Measurements from ENCODE around the gene DIRAS2.
"Not testable (repeated sequence)": the region's sequence is repeated elsewhere in the genome, so short reads cannot be mapped to it uniquely, and the experiment has no call there.

DIRAS2 gene

GRCh38 chr9:90658783-90659182, 16.2 kb upstream of the DIRAS2 start:
- no peak overlapping the region for H3K4me3 ChIP-seq (ENCODE audit: low read length)
- no peak for DNase-seq (ENCODE audit: low read depth)
- no peak for TF ChIP-seq CTCF (IDR thresholded peaks at IDR 0.05; ENCODE audit: insufficient read depth, low read depth, low read length, missing control alignments)

- H3K4me3 ChIP-seq (ENCODE audit: low read length) = no peak overlapping the region
- TF ChIP-seq CTCF (IDR thresholded peaks at IDR 0.05; ENCODE audit: insufficient read depth, low read depth, low read length, missing control alignments) = no peak
- no peak for DNase-seq (ENCODE audit: low read depth)
These were observed 15.6 kb upstream of the DIRAS2 start for GRCh38 chr9:90658181-90658580.

GRCh38 chr9:90656876-90657275, 14.3 kb upstream of the DIRAS2 start:
- not testable (repeated sequence) for DNase-seq (ENCODE audit: low read depth); H3K4me3 ChIP-seq (ENCODE audit: low read length)

GRCh38 chr9:90651246-90651645, 8.6 kb upstream of the DIRAS2 start:
- no peak for DNase-seq (ENCODE audit: low read depth)
- TF ChIP-seq CTCF (IDR thresholded peaks at IDR 0.05; ENCODE audit: insufficient read depth, low read depth, low read length, missing control alignments) = no peak
- H3K4me3 ChIP-seq (ENCODE audit: low read length) = no peak overlapping the region

- DNase-seq (ENCODE audit: low read depth) = no peak
- TF ChIP-seq CTCF (IDR thresholded peaks at IDR 0.05; ENCODE audit: insufficient read depth, low read depth, low read length, missing control alignments) = no peak
- H3K4me3 ChIP-seq (ENCODE audit: low read length) = no peak overlapping the region
These were observed 5.2 kb upstream of the DIRAS2 start for GRCh38 chr9:90647843-90648242.

GRCh38 chr9:90645721-90646120, 3.1 kb upstream of the DIRAS2 start:
- H3K4me3 ChIP-seq (ENCODE audit: low read length) = no peak overlapping the region
- no peak for DNase-seq (ENCODE audit: low read depth)
- TF ChIP-seq CTCF (IDR thresholded peaks at IDR 0.05; ENCODE audit: insufficient read depth, low read depth, low read length, missing control alignments) = no peak

- no peak for TF ChIP-seq CTCF (IDR thresholded peaks at IDR 0.05; ENCODE audit: insufficient read depth, low read depth, low read length, missing control alignments)
- no peak overlapping the region for H3K4me3 ChIP-seq (ENCODE audit: low read length)
- DNase-seq (ENCODE audit: low read depth) = peak; percentile 4
These were observed 638 bp downstream of the DIRAS2 start for GRCh38 chr9:90641884-90642487.
